Stimulated activated CD8-positive, alpha-beta memory T cell treated with anti-CD3 and anti-CD28 coated beads, Interleukin-4, amount 100 ng/mL, for 24 hours (primary cell): Measurements from ENCODE around the gene GOLGA1.
"Not testable (repeated sequence)": the region's sequence is repeated elsewhere in the genome, so short reads cannot be mapped to it uniquely, and the experiment has no call there.

Experiments
- DNase-seq: peaks from one replicate; pipeline ENCODE4 v3.0.0-alpha.2; 2020; ENCODE audit warnings: low read depth

Gene GOLGA1

GRCh38 chr9:124939944-124940343, 939 bp downstream of the GOLGA1 start:
- no peak for DNase-seq

- DNase-seq, result no peak
These were observed 6.6 kb downstream of the GOLGA1 start for GRCh38 chr9:124934290-124934689.

GRCh38 chr9:124932333-124932732, 8.6 kb downstream of the GOLGA1 start:
- DNase-seq, result no peak

- no peak for DNase-seq
These were observed 11.4 kb downstream of the GOLGA1 start for GRCh38 chr9:124929464-124929863.

- no peak for DNase-seq
These were observed 12.8 kb downstream of the GOLGA1 start for GRCh38 chr9:124928116-124928515.

- not testable (repeated sequence) for DNase-seq
These were observed 20.5 kb downstream of the GOLGA1 start for GRCh38 chr9:124920394-124920793.

- no peak for DNase-seq
These were observed 26.0 kb downstream of the GOLGA1 start for GRCh38 chr9:124914753-124915405.

- no peak for DNase-seq
These were observed 27.5 kb downstream of the GOLGA1 start for GRCh38 chr9:124913378-124913777.

- DNase-seq, result no peak
These were observed 29.1 kb downstream of the GOLGA1 start for GRCh38 chr9:124911766-124912165.

GRCh38 chr9:124908098-124908497, 32.8 kb downstream of the GOLGA1 start:
- DNase-seq, result no peak

GRCh38 chr9:124906966-124907365, 33.9 kb downstream of the GOLGA1 start:
- DNase-seq, result no peak

- no peak for DNase-seq
These were observed 41.0 kb downstream of the GOLGA1 start for GRCh38 chr9:124899845-124900244.

- DNase-seq, result no peak
These were observed 43.1 kb downstream of the GOLGA1 start for GRCh38 chr9:124897570-124898460.

GRCh38 chr9:124894741-124895170, 46.1 kb downstream of the GOLGA1 start:
- DNase-seq, result no peak

GRCh38 chr9:124894035-124894740, 46.7 kb downstream of the GOLGA1 start:
- DNase-seq, result no peak

- no peak for DNase-seq
These were observed 50.7 kb downstream of the GOLGA1 start for GRCh38 chr9:124890179-124890578.

- DNase-seq, result no peak
These were observed 51.9 kb downstream of the GOLGA1 start for GRCh38 chr9:124889006-124889405.

GRCh38 chr9:124887832-124888231, 53.1 kb downstream of the GOLGA1 start:
- DNase-seq, result no peak

- no peak for DNase-seq
These were observed 53.9 kb downstream of the GOLGA1 start for GRCh38 chr9:124886866-124887492.

- DNase-seq, result no peak
These were observed 54.4 kb downstream of the GOLGA1 start for GRCh38 chr9:124886461-124886860.

GRCh38 chr9:124885551-124885950, 55.3 kb downstream of the GOLGA1 start:
- DNase-seq, result no peak

GRCh38 chr9:124884376-124884775, 56.5 kb downstream of the GOLGA1 start:
- DNase-seq, result no peak
